ENCODE measurements around the gene RIPK3.
"Not testable (repeated sequence)": the region's sequence is repeated elsewhere in the genome, so short reads cannot be mapped to it uniquely, and the experiment has no call there.

RIPK3 gene

GRCh38 chr14:24339284-24340151, at the start of gene RIPK3:
Gene RIPK3 (minus strand): TSS chr14:24339991. CDS start chr14:24339826, 165 bp downstream.
- no peaks in the 10 kb centered on the region for H3K9me3 ChIP-seq (ENCODE audit: insufficient read depth, low read depth, low read length)
- H3K4me3 ChIP-seq (ENCODE audit: low read length) = peak within 1 kb of the TSS; percentile 72
- H3K4me1 ChIP-seq (ENCODE audit: insufficient read depth, low read length) = no peaks in the 10 kb centered on the region; the same call in 1 of the 2 replicates
- H3K9ac ChIP-seq (ENCODE audit: low read depth, low read length) = no peak within 1 kb of the TSS
- no peak within 1 kb of the TSS for H3K27ac ChIP-seq (ENCODE audit: low read length)
- no peaks in the 10 kb centered on the region for H3K36me3 ChIP-seq (ENCODE audit: insufficient read depth, low read depth, low read length)
- peaks cover 96% of the 10 kb centered on the region for H3K27me3 ChIP-seq (ENCODE audit: insufficient read depth, low read length)

DNA sequence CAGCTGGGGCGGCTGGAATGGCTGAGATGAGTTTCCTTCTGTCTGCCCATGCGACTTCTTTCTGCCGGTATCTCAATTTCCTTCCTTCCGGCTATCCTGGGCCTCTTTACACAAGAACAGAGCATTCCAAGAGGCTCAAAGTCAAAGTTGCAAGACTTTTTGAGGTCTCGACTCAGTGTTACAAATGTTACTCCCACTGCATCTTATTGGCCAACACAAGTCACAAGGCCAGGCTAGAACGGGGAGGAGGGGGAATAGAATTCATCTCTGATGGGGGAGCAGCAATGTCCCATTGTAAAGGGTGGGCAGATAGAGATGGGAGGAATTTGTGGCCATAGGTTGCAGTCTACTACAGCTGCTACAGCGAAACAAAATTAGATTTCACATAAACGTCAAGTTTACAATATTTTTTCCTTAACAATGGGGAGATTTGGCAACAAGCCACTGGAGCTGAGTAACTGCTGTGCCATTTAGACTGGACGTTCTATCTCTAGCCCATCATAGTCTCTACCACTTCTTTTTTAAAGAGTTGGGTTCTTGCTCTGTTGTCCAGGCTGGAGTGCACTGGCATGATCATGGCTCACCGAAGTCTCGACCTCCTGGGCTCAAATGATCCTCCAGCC, 49.5 kb upstream of the RIPK3 start:
- H3K4me3 ChIP-seq (ENCODE audit: low read length) = no peak overlapping the region
- H3K9ac ChIP-seq (ENCODE audit: low read depth, low read length) = no peak overlapping the region
- H3K27me3 ChIP-seq (ENCODE audit: insufficient read depth, low read length) = no peaks in the 10 kb centered on the region
- H3K4me1 ChIP-seq (ENCODE audit: insufficient read depth, low read length) = peaks cover 7% of the 10 kb centered on the region; the same call in 1 of the 2 replicates
- H3K36me3 ChIP-seq (ENCODE audit: insufficient read depth, low read depth, low read length) = no peaks in the 10 kb centered on the region
- no peak overlapping the region for H3K27ac ChIP-seq (ENCODE audit: low read length)
- H3K9me3 ChIP-seq (ENCODE audit: insufficient read depth, low read depth, low read length) = no peaks in the 10 kb centered on the region

DNA sequence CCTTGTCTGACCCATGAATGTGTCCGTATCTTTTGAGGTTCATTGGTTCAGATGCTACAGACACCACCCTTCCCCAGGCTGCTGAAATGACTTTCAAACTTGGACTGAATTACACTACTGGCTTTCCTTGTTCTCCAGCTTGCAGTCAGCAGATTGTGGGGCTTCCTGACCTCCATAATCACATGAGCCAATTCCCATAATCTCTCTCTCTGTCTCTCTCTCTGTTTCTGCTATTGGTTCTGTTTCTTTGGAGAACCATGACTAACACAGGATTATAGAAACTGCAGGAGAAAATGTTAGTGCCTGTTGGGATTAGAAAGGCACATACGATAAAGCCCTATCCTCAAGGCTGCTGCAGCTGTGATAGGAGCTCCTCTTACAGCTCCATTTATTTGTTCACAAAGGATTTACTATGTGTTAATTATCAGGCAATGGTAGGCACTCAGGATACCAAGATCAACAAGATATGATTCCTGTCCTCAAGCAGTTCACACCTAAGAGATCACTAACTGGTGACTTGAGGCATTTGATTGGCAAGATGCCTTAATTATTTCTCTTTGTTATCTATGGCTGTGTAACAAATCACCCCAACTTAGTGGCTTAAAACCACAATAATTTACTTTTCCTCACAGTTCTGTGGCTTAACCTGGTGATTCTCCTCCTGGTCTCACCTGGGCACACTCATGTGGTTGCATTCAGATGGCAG, 48.8 kb upstream of the RIPK3 start:
- no peaks in the 10 kb centered on the region for H3K36me3 ChIP-seq (ENCODE audit: insufficient read depth, low read depth, low read length)
- no peak overlapping the region for H3K9ac ChIP-seq (ENCODE audit: low read depth, low read length)
- H3K9me3 ChIP-seq (ENCODE audit: insufficient read depth, low read depth, low read length) = no peaks in the 10 kb centered on the region
- no peak overlapping the region for H3K4me3 ChIP-seq (ENCODE audit: low read length)
- H3K27me3 ChIP-seq (ENCODE audit: insufficient read depth, low read length) = no peaks in the 10 kb centered on the region
- H3K4me1 ChIP-seq (ENCODE audit: insufficient read depth, low read length) = peaks cover 7% of the 10 kb centered on the region; the same call in 1 of the 2 replicates
- H3K27ac ChIP-seq (ENCODE audit: low read length) = no peak overlapping the region

DNA sequence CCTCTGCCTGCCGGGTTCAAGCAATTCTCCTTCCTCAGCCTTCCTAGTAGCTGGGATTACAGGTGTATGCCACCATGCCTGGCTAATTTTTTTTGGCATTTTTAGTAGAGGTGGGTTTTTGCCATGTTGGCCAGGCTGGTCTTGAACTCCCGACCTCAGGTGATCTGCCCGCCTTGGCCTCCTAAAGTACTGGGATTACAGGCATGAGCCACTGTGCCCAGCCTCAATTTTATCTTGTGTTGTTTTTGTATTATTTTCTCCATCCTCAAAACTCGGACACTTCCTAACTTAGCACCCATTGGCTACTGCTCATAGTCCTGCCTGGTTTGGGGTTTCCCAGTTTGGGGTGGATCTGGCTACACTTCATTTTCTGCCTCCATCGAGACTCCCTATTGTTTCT, 47.8 kb upstream of the RIPK3 start:
- H3K4me3 ChIP-seq (ENCODE audit: low read length); H3K9ac ChIP-seq (ENCODE audit: low read depth, low read length); H3K4me1 ChIP-seq (ENCODE audit: insufficient read depth, low read length); H3K27me3 ChIP-seq (ENCODE audit: insufficient read depth, low read length); H3K9me3 ChIP-seq (ENCODE audit: insufficient read depth, low read depth, low read length); H3K36me3 ChIP-seq (ENCODE audit: insufficient read depth, low read depth, low read length); H3K27ac ChIP-seq (ENCODE audit: low read length): not testable (repeated sequence)

DNA sequence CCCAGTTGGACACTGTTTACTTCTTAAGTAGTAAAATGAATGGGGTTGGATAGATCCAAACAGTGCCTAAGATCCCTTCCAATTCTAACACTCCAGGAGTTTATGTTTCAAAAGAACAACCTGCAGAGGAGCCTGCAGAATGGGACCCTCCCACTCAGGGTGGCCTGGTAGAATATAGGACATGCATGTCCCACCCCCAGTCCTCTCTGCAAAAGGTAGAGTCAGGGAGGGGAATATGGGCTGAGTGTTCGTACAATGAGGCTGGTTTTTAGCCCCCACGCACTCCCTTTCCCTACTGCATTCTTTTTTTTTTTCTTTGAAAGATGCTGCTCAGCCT, 47.2 kb upstream of the RIPK3 start:
- H3K9me3 ChIP-seq (ENCODE audit: insufficient read depth, low read depth, low read length) = no peaks in the 10 kb centered on the region
- no peaks in the 10 kb centered on the region for H3K4me1 ChIP-seq (ENCODE audit: insufficient read depth, low read length)

GRCh38 chr14:24385524-24385923, 45.7 kb upstream of the RIPK3 start:
- Histone ChIP-seq H3K9ac (ENCODE audit: low read depth, low read length) (no peak overlapping the region), H3K9me3 (ENCODE audit: insufficient read depth, low read depth, low read length) (no peaks in the 10 kb centered on the region), H3K4me1 (ENCODE audit: insufficient read depth, low read length) (peaks cover 5% of the 10 kb centered on the region; the same call in 1 of the 2 replicates), H3K27ac (ENCODE audit: low read length) (no peak overlapping the region), H3K27me3 (ENCODE audit: insufficient read depth, low read length) (no peaks in the 10 kb centered on the region), H3K36me3 (ENCODE audit: insufficient read depth, low read depth, low read length) (no peaks in the 10 kb centered on the region), H3K4me3 (ENCODE audit: low read length) (no peak overlapping the region)

More for the DNA sequence above, 47.2 kb upstream of the RIPK3 start:
- Histone ChIP-seq H3K9ac (ENCODE audit: low read depth, low read length) (no peak overlapping the region), H3K27me3 (ENCODE audit: insufficient read depth, low read length) (no peaks in the 10 kb centered on the region), H3K27ac (ENCODE audit: low read length) (no peak overlapping the region), H3K4me3 (ENCODE audit: low read length) (no peak overlapping the region), H3K36me3 (ENCODE audit: insufficient read depth, low read depth, low read length) (no peaks in the 10 kb centered on the region)

- Histone ChIP-seq H3K4me3 (ENCODE audit: low read length) (no peak overlapping the region), H3K9ac (ENCODE audit: low read depth, low read length) (no peak overlapping the region), H3K9me3 (ENCODE audit: insufficient read depth, low read depth, low read length) (no peaks in the 10 kb centered on the region), H3K27ac (ENCODE audit: low read length) (no peak overlapping the region), H3K27me3 (ENCODE audit: insufficient read depth, low read length) (no peaks in the 10 kb centered on the region), H3K36me3 (ENCODE audit: insufficient read depth, low read depth, low read length) (no peaks in the 10 kb centered on the region), H3K4me1 (ENCODE audit: insufficient read depth, low read length) (peaks cover 5% of the 10 kb centered on the region; the same call in 1 of the 2 replicates)
Measured at GRCh38 chr14:24384169-24384568, 44.4 kb upstream of the RIPK3 start.

DNA sequence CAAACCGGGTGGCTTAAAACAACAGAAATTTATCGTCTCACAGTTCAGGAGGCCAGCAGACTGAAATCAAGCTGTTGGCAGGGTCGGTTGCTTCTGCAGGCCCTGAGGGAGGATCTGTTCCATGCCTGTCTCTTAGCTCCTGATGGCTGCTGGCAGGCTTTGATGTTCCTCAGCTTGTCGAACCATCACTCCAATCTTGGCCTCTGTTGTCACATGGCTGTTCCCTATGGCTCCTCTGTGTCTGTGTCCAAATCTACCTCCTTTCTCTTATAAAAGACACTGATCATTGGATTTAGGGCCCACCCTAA, 42.2 kb upstream of the RIPK3 start:
- H3K27ac ChIP-seq (ENCODE audit: low read length) = no peak overlapping the region
- no peaks in the 10 kb centered on the region for H3K36me3 ChIP-seq (ENCODE audit: insufficient read depth, low read depth, low read length)
- peaks cover 7% of the 10 kb centered on the region for H3K4me1 ChIP-seq (ENCODE audit: insufficient read depth, low read length)
- no peak overlapping the region for H3K4me3 ChIP-seq (ENCODE audit: low read length)
- H3K27me3 ChIP-seq (ENCODE audit: insufficient read depth, low read length) = no peaks in the 10 kb centered on the region
- H3K9ac ChIP-seq (ENCODE audit: low read depth, low read length) = no peak overlapping the region
- H3K9me3 ChIP-seq (ENCODE audit: insufficient read depth, low read depth, low read length) = no peaks in the 10 kb centered on the region

DNA sequence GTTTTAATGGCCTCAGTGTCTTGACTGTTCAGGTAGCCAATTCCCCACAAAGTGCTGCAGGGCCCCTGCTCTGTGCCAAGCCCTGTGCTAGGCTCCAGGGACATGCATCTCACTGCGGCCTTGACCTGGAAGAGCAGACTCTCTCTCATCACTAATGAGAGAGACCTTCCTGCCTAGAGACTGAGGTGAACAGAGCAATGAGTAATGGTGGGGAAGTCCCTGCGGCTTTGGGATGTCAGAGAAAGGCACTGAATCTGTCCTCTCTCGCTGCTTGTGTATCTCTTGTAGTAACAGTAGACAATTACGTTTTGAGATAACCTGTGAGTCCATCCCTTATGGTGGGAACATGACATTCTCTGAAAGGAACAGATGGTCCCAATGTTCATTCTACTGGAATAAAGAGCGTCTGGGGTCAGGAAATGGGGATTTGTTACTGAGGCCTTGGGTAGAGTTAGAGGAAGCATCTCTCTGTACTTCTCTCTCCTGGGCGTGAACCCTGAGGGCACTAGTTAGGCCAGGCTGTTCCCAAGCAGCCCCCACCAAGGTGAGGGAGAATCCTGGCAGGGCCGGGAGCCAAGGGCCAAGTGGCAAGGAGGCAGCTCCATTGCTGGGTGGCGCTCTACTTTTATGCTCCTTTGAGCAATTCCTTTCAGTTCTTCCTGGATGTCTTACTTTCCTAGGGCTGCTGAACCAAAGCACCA, 41.7 kb upstream of the RIPK3 start:
- Histone ChIP-seq H3K9me3 (ENCODE audit: insufficient read depth, low read depth, low read length) (no peaks in the 10 kb centered on the region), H3K27me3 (ENCODE audit: insufficient read depth, low read length) (no peaks in the 10 kb centered on the region), H3K27ac (ENCODE audit: low read length) (no peak overlapping the region), H3K9ac (ENCODE audit: low read depth, low read length) (no peak overlapping the region), H3K4me1 (ENCODE audit: insufficient read depth, low read length) (peaks cover 11% of the 10 kb centered on the region), H3K4me3 (ENCODE audit: low read length) (no peak overlapping the region), H3K36me3 (ENCODE audit: insufficient read depth, low read depth, low read length) (no peaks in the 10 kb centered on the region)

GRCh38 chr14:24379907-24380730, 40.3 kb upstream of the RIPK3 start:
- peaks cover 19% of the 10 kb centered on the region for H3K4me1 ChIP-seq (ENCODE audit: insufficient read depth, low read length)
- no peaks in the 10 kb centered on the region for H3K36me3 ChIP-seq (ENCODE audit: insufficient read depth, low read depth, low read length)
- H3K9me3 ChIP-seq (ENCODE audit: insufficient read depth, low read depth, low read length) = no peaks in the 10 kb centered on the region
- H3K27ac ChIP-seq (ENCODE audit: low read length) = no peak overlapping the region
- no peaks in the 10 kb centered on the region for H3K27me3 ChIP-seq (ENCODE audit: insufficient read depth, low read length)
- no peak overlapping the region for H3K9ac ChIP-seq (ENCODE audit: low read depth, low read length)
- no peak overlapping the region for H3K4me3 ChIP-seq (ENCODE audit: low read length)
